ENCODE measurements around the gene CHN2. TPM values are rescaled to one million over a fixed set of nuclear protein-coding genes. Genes with fewer than 3 reads are reported as not detected.

Gene CHN2
- total RNA-seq, 1 experiment from 2014 or later, result 2.1 TPM

- ATAC-seq (no peak), DNase-seq (ENCODE audit: low read depth, low spot score) (no peak)
- BruUV-seq (replicated peaks), result no TSS peak
- H3K9me3 ChIP-seq (ENCODE audit: control insufficient read depth in 1 of 2, insufficient read depth in 1 of 2, low read depth in 1 of 2, low read length in 2 of 2), result no peaks in the 10 kb centered on the region
- no peak overlapping the region for H3K9ac ChIP-seq (ENCODE audit: low read length)
- H3K4me2 ChIP-seq (ENCODE audit: low read length), result no peak overlapping the region
- H4K20me1 ChIP-seq (ENCODE audit: insufficient read depth), result no peaks in the 10 kb centered on the region
- H3K27ac ChIP-seq (ENCODE audit: low read depth, low read length), result no peak overlapping the region
- H3K79me2 ChIP-seq (ENCODE audit: insufficient read depth, low read length), result no peaks in the 10 kb centered on the region
- no peaks in the 10 kb centered on the region for H3K9me2 ChIP-seq (ENCODE audit: insufficient read depth)
- intact Hi-C loops (cut with micrococcal nuclease), result no loop called here
- no peaks in the 10 kb centered on the region for H3K4me1 ChIP-seq (ENCODE audit: control insufficient read depth in 1 of 2, insufficient read depth in 2 of 2, low read length in 2 of 2)
- ChIA-PET RAD21 (ENCODE audit: low non-redundant PET in 1 of 2, low total read pairs in 2 of 2, uncharacterized antibody in 2 of 2, unreplicated experiment in 2 of 2) (no interaction called here), CTCF (interaction anchor here (1.7 kb wide), 1 partner anchor 10 kb away, joined by 4 read pairs; no protein-coding TSS in a partner anchor), POLR2A (no interaction called here)
- no peaks in the 10 kb centered on the region for H3K36me3 ChIP-seq (ENCODE audit: control insufficient read depth in 1 of 2, insufficient read depth in 2 of 2, low read length in 2 of 2)
- no peak overlapping the region for H2AFZ ChIP-seq (ENCODE audit: low read depth, low read length, poor library complexity, severe bottlenecking)
- H3K27me3 ChIP-seq (ENCODE audit: insufficient read depth, low read length), result no peaks in the 10 kb centered on the region
- no peak overlapping the region for H3K4me3 ChIP-seq (replicated peaks in 1 of 2; ENCODE audit: low read depth in 1 of 2, low read length in 2 of 2)
- TF ChIP-seq MAX (IDR thresholded peaks at IDR 0.05) (no peak), POLR2AphosphoS5 (IDR thresholded peaks at IDR 0.05; ENCODE audit: low read depth, low read length) (no peak)
These were observed 35.4 kb downstream of the CHN2 start for GRCh38 chr7:29229946-29230345.

GRCh38 chr7:29230871-29231345, 36.3 kb downstream of the CHN2 start:
- TF ChIP-seq REST (IDR thresholded peaks at IDR 0.05; ENCODE audit: low read depth) (no peak), ZFX (IDR thresholded peaks at IDR 0.05) (no peak), ELF1 (IDR thresholded peaks at IDR 0.05; ENCODE audit: borderline replicate concordance, low read depth) (no peak), EZH2phosphoT487 (IDR thresholded peaks at IDR 0.05; ENCODE audit: borderline replicate concordance) (no peak), SP1 (IDR thresholded peaks at IDR 0.05; ENCODE audit: low read depth) (no peak), SRF (IDR thresholded peaks at IDR 0.05; ENCODE audit: low read depth) (no peak), TCF7L2 (IDR thresholded peaks at IDR 0.05; ENCODE audit: borderline replicate concordance, extremely low read depth, insufficient read depth, insufficient read length) (no peak), POLR2AphosphoS5 (IDR thresholded peaks at IDR 0.05; ENCODE audit: low read depth, low read length) (no peak), CBX3 (IDR thresholded peaks at IDR 0.05; ENCODE audit: low read depth) (no peak)
- Histone ChIP-seq H3K9me2 (ENCODE audit: insufficient read depth) (no peaks in the 10 kb centered on the region), H3K4me2 (ENCODE audit: low read length) (no peak overlapping the region), H2AFZ (ENCODE audit: low read depth, low read length, poor library complexity, severe bottlenecking) (no peak overlapping the region), H3K9me3 (ENCODE audit: control insufficient read depth in 1 of 2, insufficient read depth in 1 of 2, low read depth in 1 of 2, low read length in 2 of 2) (no peaks in the 10 kb centered on the region), H3K4me3 (replicated peaks in 1 of 2; ENCODE audit: low read depth in 1 of 2, low read length in 2 of 2) (no peak overlapping the region), H3K4me1 (ENCODE audit: control insufficient read depth in 1 of 2, insufficient read depth in 2 of 2, low read length in 2 of 2) (no peaks in the 10 kb centered on the region), H3K27ac (ENCODE audit: low read depth, low read length) (no peak overlapping the region), H4K20me1 (ENCODE audit: insufficient read depth) (no peaks in the 10 kb centered on the region), H3K79me2 (ENCODE audit: insufficient read depth, low read length) (no peaks in the 10 kb centered on the region), H3K27me3 (ENCODE audit: insufficient read depth, low read length) (no peaks in the 10 kb centered on the region), H3K9ac (ENCODE audit: low read length) (no peak overlapping the region), H3K36me3 (ENCODE audit: control insufficient read depth in 1 of 2, insufficient read depth in 2 of 2, low read length in 2 of 2) (no peaks in the 10 kb centered on the region)
- intact Hi-C loops (cut with micrococcal nuclease), result no loop called here
- no peak for ATAC-seq
- ChIA-PET CTCF (no interaction called here), RAD21 (ENCODE audit: low non-redundant PET in 1 of 2, low total read pairs in 2 of 2, uncharacterized antibody in 2 of 2, unreplicated experiment in 2 of 2) (no interaction called here), POLR2A (no interaction called here)
- no TSS peak for BruUV-seq (replicated peaks)
- DNase-seq (ENCODE audit: low read depth, low spot score), result no peak

All from HCT116 (cell line).